ENCODE data around the gene RASEF.

- no peak for TF ChIP-seq CTCF (conservative IDR thresholded peaks at IDR 0.05; ENCODE audit: low read length)
- TF ChIP-seq EZH2phosphoT487 (IDR thresholded peaks at IDR 0.05; ENCODE audit: borderline replicate concordance): no peak
Measured at GRCh38 chr9:82993856-82994605, 68.9 kb downstream of the RASEF start.

All from Loucy (cell line).